Vagina (tissue), 2 donors: ENCODE data around the gene SCYGR1.

Source experiments
- POLR2A ChIP-seq, 2 donors: fragments of 450-650 bp; IDR thresholded peaks; one replicate each; pipeline ENCODE4 v1.6.1; 2017; ENCODE audit warnings: antibody characterized with exemption in 2 of 2, mild to moderate bottlenecking in 2 of 2, moderate library complexity in 2 of 2
- TF ChIP-seq, protein P1 (sequence below), 3 experiments: fragments of 450-650 bp in 2 of 3; fragments of 200-600 bp in 1 of 3; sonication (generic) in 1 of 3; IDR thresholded peaks; one replicate each; pipeline ENCODE4 v1.5.1; 2017 to 2019; ENCODE audit warnings: antibody characterized with exemption in 3 of 3, mild to moderate bottlenecking in 2 of 3, moderate library complexity in 2 of 3

DNA sequence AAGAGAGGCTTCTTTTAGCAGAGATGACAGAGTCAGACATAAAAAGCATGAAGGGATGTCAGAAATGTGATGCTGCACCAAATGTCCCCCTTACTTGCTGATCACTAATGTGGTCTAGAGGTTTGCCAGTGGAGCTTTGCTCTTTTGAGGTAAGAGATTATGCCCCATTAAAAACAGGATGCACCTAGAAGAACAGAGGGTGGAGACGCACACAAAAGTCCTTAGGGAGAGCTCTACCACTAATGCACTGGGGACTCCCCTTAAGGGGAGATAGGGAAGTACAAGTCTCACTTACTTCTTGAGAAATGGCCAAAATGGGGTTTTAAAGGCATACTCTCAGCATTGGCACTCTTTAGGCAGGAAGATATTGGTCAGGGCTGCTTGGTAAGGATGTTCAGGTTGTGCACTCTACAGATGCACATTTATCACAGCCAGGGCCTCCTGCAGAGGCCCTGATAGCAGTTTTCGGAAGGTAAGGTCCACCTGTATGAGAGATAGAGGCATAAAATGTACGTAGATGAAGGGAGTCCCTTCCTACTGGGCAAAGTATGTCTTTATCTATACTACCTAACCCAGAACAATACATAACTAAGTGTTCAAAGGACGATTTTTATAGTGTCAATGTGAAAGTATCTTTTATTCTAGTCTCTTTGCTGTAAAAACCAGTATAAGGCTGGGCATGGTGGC is 17.0 kb upstream of the SCYGR1 start:
- TF ChIP-seq POLR2A (IDR thresholded peaks at IDR 0.05) = no peak
- TF ChIP-seq, protein P1, sequence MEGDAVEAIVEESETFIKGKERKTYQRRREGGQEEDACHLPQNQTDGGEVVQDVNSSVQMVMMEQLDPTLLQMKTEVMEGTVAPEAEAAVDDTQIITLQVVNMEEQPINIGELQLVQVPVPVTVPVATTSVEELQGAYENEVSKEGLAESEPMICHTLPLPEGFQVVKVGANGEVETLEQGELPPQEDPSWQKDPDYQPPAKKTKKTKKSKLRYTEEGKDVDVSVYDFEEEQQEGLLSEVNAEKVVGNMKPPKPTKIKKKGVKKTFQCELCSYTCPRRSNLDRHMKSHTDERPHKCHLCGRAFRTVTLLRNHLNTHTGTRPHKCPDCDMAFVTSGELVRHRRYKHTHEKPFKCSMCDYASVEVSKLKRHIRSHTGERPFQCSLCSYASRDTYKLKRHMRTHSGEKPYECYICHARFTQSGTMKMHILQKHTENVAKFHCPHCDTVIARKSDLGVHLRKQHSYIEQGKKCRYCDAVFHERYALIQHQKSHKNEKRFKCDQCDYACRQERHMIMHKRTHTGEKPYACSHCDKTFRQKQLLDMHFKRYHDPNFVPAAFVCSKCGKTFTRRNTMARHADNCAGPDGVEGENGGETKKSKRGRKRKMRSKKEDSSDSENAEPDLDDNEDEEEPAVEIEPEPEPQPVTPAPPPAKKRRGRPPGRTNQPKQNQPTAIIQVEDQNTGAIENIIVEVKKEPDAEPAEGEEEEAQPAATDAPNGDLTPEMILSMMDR (IDR thresholded peaks at IDR 0.05) = no peak
